Forelimb muscle (tissue), 1 donor: ENCODE data around the gene NEAT1. TPM values are rescaled to one million over a fixed set of nuclear protein-coding genes. Genes with fewer than 3 reads are reported as not detected.

Experiments
- DNase-seq: peaks from one replicate; pipeline ENCODE4 v3.0.0-alpha.2; 2013; ENCODE audit warnings: low read depth
- polyA plus RNA-seq: library from polyadenylated mRNA; unstranded; fragments of 120-200 nt; gene quantifications from one replicate; pipeline ENCODE4 v1.2.1, GENCODE V29; 2013; ENCODE audit not compliant: insufficient read length

Gene NEAT1
- polyA plus RNA-seq: 94.1 TPM

DNA sequence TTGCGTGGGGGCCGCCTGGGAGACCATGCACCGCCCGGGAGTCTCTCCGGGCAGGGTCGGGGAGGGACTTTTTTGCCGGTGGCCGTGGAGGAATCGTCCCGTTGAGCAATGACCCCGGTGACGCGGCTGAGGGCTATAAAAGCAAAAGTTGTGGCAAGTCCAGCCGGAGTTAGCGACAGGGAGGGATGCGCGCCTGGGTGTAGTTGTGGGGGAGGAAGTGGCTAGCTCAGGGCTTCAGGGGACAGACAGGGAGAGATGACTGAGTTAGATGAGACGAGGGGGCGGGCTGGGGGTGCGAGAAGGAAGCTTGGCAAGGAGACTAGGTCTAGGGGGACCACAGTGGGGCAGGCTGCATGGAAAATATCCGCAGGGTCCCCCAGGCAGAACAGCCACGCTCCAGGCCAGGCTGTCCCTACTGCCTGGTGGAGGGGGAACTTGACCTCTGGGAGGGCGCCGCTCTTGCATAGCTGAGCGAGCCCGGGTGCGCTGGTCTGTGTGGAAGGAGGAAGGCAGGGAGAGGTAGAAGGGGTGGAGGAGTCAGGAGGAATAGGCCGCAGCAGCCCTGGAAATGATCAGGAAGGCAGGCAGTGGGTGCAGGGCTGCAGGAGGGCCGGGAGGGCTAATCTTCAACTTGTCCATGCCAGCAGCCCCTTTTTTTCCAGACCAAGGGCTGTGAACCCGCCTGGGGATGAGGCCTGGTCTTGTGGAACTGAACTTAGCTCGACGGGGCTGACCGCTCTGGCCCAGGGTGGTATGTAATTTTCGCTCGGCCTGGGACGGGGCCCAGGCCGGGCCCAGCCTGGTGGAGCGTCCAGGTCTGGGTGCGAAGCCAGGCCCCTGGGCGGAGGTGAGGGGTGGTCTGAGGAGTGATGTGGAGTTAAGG is at the start of gene NEAT1:
Gene NEAT1, plus strand, starts transcription at position 166 of the 883 bp plus-strand sequence.
- no peak for DNase-seq

DNA sequence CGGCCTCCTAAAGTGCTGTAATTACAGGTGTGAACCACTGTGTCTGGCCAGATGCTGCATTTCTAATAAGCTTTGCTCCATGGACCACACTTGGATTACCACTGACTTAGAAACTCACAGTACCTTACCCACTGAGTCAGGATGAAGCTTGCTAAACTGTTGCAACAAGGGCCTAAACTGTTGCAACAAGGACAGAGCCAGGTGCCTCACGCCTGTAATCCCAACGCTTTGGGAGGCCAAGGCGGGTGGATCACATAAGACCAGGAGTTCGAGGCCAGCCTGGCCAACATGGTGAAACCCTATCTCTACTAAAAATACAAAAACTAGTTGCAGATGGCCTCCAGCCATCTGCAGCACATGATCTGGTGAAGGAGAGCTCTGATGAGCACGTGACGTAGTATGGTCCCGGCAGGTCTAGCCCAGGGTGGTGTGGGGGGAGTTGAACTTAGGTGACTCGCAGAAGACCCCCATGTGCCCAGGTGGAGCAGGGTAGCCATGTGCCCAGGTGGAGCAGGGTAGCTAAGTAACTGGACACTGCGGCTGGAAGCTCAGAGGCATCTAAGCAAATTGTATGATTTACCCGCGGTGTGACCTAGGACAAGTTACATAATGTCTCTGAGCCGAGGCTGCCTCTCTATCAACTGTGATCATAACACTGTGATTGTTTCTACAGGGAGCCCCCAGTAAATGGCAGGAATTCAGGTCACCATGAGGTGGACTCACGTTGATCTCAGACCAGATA is 48.6 kb upstream of the NEAT1 start:
- no peak for DNase-seq

DNA sequence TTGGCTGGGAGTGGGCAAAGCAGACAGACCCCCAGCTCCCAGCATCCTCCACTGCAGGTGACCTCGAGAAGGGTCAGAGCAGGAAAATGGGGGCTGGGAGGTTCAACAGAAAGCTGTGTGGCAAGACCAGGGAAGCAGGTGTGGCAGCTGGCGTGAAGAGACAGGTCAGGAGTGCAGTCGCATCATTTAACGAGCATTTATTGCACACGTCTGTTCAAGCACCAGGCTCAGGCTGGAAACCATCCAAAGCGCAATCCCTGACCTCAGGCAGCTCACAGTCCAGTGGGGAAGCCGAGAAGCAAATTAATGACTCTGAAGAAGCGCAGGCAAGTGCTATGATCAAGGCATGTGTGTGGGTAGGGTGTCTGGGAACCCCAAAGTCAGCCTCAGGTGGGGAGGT is 47.6 kb upstream of the NEAT1 start:
- DNase-seq: no peak

DNA sequence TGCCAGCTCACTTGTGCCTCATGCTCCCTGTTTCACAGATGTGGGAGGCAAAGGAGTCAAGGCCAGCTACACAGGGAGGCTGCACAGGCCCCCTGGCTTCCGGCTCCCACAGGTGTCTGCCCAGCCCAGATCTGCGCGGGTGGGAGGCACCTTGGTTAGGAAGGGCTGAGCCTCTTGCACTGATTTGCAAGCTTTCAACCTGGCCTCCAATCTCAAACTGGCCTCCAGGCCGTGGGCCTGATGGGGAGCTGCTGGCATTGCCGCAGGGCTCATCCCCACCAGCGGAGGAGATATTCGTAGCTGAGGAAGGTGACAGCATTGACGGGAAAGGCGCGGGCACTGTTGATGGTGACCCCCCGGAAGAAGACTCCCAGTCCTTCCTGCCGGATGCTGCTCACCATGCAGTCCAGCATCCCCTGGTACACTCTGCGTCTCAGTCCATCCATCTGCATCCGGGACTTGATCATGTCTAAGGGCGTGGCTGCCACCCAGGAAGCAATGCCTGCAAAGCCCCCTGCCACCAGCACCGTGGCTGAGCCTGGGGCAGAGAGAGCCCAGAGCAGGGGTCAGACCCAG is 46.4 kb upstream of the NEAT1 start:
- DNase-seq: no peak

DNA sequence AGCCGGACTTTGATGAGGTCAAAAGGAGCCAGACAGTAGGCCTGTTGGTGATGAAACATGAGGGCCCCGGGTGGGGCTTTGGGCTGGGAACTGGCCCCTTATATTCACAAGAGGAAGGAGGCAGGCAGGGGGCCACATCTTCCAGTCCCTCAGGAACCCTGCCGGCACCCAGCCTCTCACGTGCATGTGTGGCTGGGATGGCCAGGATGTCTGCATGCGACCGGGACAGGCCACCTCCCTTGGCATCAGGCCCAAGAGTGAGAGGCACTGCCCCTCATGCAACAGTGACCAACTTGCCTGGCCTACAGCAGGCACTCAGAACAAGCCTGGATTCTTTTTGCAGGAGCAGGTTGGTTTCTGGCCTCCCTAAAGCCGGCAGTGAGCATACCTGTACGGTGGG is 45.6 kb upstream of the NEAT1 start:
- DNase-seq: no peak

DNA sequence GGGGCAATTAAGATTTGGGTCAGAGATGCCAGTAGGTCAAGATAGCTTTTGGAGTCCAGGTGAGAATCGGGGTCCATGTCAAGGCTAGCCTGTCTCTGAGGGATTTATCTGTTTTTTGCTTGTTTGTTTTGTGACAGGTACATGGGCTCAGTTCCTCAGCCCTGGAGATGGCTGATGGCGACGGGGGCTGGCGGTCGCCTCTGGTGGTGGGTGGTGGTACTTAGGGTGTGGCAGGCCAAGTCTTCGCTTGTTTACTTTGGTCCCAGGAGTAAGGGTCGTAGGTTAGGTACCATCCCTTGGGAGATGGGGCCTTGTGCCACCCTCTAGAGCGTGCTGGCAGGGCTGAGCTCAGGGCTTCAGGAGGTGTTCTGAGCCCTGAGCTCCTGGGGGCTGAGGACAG is 44.8 kb upstream of the NEAT1 start:
- no peak for DNase-seq

DNA sequence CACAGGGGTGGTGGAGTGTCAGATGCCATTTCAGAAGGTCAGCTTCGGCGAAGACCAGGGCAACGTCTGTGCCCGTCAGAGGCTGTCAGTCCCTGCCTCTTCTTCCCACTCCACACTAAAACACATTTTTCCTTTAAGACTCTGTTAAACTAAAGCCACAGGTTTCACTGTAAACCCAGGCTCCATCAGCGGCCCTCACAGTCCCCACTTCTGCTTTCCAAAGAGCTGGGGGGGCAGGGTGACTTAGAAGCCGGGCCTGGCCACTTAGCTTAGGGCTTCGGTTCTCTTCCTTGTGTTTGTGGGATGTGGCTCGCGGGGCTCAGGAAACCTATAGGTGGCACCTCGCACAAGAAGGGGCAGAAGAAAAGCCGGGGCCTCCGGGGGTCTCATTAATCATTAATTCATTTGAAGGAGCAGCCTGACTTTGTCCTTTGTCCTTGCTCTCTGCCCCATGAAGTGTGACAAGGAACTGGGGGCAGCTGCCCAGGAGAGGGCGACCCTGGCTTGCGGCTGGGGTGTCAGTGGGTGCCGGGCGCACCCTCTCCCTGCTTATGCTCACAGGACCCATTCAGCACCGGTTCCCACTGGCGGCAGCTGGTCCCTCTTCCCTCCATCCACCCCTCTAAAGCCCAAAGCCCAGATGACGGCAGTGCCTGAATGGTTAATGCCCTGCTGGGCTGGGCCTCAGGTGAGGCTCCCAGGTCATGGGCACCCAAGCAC is 44.2 kb upstream of the NEAT1 start:
- no peak for DNase-seq

DNA sequence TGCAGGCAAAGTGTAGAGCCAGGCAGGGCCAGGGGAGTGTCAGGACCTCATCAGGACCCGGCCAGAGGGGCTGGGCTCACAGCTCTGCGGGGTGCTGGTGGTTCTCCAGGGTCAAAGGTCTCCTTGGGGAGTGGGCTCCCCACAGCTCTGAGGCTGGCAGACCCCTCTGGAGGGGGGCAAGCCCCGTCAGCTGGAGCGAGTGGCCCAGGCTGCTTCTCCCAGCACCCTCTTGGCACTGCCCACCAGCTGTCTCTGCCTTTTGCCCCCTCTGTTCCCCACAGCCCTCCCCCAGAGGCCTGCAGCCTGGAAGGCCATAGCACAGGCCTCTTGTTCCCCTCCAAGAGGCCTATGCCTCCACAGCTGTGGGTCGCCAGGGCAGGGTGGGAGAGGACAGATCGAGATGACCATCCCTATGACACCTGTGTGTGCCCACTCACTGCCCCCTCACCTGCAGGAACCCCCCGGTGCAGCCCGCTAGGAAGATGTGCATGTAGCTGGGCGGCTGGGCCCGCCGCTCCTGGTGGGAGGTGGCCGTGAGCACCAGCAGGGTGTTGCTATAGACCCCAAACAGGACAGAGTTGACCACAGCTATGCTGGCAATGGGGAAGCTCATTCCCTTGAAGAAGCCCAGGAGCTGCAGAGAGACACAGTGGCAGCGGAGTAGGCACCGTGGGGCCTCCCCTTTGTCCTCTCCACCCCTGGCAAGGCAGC is 43.5 kb upstream of the NEAT1 start:
- no peak for DNase-seq

DNA sequence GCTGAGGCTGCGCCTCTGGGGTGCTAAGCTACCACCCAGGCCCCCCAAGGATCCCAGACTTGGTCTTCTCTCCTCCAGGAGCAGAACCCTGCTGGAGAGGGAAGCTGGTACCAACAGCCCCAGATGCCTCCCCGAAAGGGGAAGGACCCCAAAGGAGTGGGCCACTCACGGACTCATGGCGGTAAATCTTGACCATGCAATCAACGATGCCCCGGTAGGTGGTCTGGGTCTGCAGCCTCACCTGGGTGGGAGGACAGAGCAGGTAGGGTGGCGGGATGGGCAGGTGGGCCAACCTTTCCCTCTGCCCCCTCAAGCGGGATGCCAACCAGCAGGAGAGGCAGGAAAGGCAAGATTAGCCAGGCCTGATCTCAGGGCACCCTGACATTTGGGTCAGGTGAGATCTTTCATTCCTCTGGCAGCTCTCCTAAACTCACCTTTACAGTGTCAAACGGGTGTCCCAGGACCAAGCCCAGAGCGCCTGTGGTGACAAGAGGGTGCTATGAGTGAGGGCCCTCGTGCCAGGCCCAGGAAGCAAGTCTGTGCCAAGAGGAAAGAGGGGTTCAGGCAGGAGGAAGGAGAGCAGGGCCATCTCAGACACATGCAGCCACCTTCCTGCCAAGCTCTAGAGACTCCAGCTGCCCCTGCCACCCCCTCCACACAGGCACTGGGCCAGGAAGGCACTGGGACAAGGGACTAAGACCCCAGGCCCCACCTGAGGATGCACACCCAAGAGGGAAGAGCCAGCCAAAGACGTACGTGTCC is 42.7 kb upstream of the NEAT1 start:
- no peak for DNase-seq

DNA sequence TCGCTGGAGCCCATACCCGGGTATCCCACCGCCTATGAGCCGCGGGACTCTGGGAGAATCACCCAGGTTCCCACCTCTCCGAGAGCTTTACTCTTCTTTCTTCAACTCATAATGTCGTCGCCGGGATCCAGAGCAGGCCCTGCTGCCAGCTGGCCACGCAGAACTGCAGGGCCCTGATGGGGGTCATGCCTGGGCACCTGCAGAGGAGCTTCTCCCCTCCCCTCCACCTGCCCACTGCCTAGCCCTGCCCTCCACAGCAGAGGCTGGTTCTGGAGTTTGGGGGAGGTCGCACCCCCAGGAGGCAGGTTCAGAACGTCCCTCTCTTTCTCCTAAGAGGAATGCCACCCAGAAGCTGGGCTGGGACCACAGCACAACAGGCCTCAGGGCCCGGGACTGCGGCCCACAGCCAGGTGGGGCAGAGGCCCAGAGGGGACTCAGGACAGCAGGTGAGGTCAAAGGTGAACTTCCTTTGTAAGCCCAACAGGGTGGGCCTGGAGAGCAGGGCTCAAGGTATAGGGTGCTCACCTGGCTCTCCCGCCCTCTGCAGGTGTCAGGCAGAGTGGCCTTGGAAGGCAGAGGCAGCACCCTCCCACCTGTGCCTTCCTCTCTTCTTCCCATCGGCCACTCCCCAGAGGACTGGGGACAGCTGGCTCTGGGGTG is 42.0 kb upstream of the NEAT1 start:
- DNase-seq: no peak

DNA sequence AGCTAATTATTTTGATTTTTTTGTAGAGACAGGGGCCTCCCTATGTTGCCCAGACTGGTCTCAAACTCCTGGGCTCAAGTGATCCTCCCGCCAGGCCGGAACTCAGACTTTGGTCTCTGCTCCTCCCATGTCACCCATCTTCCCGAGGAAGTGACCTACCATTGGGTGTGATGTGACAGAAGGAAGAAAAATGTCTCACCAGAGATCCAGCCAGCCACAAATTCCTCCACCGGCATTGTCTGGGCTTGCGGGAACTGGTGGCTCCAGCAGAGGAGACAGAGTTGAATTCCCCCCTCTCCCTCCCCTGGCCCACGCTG is 40.9 kb upstream of the NEAT1 start:
- no peak for DNase-seq

DNA sequence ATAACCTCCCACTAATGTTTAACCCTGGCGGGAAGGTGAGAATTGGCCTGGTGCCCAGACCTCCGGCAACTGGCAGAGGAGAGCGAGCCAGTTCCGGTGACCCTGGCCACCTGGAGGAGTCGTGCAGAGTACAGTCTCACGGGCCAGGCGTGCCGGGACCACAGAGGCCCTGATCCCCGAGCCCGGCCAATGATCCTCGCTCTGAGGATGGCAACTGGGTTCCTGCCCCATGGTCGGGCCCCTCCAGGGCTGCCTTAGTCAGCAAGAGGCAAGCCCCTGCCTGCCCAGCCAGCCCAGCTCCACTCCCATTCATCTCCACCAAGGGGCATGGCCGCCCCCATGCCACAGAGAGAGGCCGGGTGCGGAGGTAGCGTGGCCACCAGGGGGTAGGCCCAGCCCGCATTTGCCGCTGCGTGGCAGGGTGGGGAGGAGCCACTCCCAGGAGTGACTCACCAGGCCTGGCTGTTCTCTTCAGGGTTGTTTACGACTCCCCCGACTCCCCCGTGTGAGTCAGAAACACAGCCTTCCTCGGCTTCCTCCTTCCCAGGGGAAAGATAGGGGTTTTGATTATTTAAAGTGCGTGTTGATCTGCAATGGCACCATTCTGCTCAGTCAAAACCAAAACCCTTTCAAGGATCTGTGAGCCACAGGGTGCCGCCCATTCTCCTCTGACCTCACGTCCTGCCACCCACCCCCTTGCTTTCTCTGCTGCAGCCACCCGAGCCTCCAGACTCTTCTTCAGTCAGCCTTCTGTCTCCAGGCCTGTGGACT is 40.4 kb upstream of the NEAT1 start, which contains the start of gene SLC25A45:
Gene SLC25A45, minus strand, starts transcription at position 614 of the 771 bp plus-strand sequence. CDS start 695 bp downstream, outside the sequence.
- DNase-seq: no peak

DNA sequence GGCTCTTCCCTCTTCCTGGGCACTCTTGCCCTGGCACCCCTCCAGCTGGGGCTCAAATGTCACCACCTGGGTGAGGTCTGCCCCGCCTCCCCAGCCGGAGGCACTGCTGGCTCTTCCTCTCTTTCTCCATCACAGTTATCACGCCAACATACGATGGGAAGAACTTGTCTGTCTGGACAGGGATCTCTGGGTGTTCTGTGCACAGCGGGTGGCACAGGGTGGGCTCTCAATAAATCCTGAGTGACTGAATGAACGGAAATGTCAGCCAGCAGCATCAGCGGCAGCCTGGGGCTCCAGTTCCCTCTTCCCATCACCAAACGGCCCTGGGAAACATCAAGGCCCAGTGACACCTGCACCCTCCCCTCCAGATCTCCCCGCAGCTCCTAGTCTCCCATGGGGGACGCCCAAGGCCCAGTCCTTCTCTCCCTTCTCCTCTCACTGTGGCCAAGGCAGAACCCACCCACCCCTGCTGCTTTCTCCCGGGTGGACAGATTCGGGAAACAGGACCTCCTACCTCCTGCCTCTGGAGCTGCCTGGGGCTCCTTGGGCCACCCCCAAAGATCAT is 39.7 kb upstream of the NEAT1 start:
- no peak for DNase-seq

DNA sequence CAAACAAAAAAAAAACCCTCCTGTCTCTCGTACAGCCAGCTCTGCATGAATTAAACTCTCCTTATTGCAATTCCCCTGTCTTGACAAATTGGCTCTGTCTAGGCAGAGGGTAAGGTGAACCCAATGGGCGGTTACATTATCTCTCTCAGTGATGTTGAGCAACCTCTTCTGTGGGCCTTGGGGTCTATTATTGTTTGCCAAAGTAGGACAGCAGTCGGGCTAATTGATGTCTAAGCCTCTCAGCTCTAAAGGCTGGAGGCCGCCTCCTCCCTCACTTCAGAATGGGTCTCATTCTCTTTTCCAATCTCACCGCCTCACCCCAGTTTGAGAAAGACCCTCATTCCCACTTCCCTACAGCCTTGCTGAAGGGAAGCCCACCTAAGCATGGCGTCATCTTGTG is 38.8 kb upstream of the NEAT1 start:
- no peak for DNase-seq

DNA sequence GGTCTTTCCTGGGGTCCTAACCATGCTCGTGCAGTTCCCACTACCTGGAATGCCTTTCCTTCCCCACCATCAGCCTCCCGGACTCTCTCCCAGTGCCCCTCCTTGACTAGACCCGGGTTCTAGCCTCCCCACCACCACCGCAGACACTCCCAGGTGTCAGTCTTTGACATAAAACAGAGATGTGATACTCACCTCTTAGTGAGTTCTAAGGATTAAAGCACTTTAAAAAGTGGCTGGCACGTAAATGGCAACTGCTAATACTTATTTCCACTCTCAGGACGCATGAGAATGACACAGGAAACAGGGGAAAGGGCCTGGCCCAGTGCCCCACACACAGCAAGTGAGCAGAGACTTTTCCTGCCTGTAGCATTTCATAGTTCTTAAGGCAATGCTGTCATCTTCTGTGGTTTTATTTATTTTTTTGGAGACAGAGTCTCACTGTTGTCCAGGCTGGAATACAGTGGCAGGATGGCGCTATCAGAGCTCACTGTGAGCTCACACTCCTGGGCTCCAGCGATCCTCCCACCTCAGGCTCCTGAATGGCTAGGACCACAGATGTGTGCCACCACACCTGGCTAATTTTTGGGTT is 38.2 kb upstream of the NEAT1 start:
- no peak for DNase-seq

DNA sequence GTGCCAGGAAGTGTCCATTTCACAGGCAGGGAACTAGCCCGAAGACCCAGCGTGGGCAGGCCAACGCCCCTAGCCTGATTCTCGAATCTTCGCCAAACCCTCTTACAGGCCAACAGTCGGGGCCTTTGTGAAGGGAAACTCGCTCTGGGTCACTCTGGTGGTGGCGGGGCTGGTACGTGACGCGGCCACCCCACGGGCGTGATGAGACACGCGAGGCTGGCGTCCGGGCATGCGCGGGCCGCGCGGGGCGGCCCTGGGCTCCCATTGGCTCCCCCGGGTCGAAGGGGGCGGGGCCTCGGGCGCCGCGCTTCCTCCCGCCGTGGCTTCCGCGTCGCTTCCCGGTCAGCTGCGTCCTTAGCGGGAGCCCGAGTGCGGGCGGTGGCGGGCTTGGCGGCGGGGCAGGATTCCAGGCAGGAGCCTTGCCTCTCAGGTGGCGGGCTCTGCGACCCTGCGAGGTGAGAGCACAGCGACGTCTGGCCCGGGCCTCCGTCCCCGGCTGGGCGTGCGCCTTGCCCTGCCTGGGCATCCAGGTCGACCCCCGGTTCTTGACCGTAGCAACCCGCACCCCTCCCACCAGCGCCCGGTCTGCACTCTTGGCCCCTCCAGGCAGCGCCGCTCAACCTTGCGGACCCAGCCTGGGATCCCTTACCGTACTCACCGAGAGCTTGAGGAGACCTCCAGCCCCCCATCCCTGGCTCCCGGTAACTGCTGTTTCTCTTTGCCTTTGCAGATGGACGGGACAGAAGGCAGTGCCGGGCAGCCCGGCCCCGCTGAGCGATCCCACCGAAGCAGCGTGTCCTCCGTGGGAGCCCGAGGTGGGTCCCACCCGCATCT is 36.1 kb upstream of the NEAT1 start, which contains the start of gene FRMD8:
Gene FRMD8, plus strand, starts transcription at position 331 of the 834 bp plus-strand sequence. Its CDS starts 400 bp downstream, at position 731.
- peak; percentile 67 for DNase-seq

DNA sequence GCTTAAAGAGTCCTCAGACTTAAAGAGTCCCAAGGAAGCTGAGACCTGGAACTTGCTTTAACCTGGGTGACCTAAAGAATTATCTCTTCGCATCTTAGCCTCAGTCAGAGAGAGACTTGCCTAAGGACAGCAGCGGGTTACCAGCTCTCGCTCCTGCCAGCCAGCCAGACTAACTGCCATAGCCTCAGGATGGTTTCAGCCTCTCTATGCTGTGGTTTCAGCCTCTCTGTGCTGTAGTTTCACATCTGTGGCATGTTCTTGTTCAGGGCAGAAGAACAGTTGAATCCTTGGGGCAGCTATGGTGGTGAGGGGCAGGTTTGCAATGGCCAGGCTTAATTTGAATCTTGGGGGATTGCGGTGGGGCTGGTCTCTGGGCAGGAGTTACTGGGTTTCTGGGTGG is 33.9 kb upstream of the NEAT1 start:
- DNase-seq: no peak
